Right lobe of liver (tissue), 4 donors: ENCODE data around the gene PDXDC1.
"Not testable (repeated sequence)": the region's sequence is repeated elsewhere in the genome, so short reads cannot be mapped to it uniquely, and the experiment has no call there.

Experiments used
- POLR2A ChIP-seq: fragments of 450-650 bp; IDR thresholded peaks from one replicate; pipeline ENCODE4 v1.6.1; 2017; ENCODE audit warnings: antibody characterized with exemption, mild to moderate bottlenecking
- TF ChIP-seq, protein P1 (sequence below), 4 donors: fragments of 200-600 bp in 3 of 4; fragments of 450-650 bp in 1 of 4; IDR thresholded peaks; one replicate each; pipeline versions ENCODE4 v1.5.1 to v1.8.0; 2016 to 2022; ENCODE audit warnings: antibody characterized with exemption in 4 of 4, mild to moderate bottlenecking in 2 of 4
- donor health status: DM: no; HTN: no; CAD: no.
- donor health status: DM: no; HTN: no; CAD: no.
- donor health status: DM: no; HTN: yes; CAD: no.

DNA sequence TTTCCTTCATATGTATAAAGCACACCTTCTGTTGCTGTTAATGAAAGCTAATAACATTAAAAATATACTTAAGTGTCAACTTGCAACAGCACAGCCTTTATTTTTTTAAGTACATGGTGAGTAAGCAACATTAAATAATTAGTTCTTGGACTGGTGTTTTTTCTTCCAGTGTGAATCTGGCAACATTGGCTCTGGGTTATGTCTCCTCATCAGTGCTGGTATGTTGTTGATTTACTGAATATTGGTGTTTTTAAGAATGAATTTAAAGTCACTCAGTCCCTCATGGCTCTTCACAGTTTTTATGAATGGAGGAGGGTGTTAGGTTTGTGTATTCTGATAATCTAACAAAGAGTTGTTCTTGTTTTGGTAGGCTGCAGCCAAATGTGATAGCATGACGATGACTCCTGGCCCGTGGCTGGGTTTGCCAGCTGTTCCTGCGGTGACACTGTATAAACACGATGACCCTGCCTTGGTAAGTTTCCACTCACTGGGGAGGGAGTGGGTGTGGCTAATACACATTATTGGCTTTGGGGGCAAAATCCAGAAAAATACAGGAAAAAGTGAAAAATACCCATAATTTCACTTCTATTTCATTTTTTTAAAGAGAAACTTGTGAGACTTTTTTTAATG, 42.2 kb downstream of the PDXDC1 start:
- TF ChIP-seq, protein P1, sequence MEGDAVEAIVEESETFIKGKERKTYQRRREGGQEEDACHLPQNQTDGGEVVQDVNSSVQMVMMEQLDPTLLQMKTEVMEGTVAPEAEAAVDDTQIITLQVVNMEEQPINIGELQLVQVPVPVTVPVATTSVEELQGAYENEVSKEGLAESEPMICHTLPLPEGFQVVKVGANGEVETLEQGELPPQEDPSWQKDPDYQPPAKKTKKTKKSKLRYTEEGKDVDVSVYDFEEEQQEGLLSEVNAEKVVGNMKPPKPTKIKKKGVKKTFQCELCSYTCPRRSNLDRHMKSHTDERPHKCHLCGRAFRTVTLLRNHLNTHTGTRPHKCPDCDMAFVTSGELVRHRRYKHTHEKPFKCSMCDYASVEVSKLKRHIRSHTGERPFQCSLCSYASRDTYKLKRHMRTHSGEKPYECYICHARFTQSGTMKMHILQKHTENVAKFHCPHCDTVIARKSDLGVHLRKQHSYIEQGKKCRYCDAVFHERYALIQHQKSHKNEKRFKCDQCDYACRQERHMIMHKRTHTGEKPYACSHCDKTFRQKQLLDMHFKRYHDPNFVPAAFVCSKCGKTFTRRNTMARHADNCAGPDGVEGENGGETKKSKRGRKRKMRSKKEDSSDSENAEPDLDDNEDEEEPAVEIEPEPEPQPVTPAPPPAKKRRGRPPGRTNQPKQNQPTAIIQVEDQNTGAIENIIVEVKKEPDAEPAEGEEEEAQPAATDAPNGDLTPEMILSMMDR (IDR thresholded peaks at IDR 0.05): not testable (repeated sequence)
- not testable (repeated sequence) for TF ChIP-seq POLR2A
